Measurements from ENCODE around the gene PDE9A.

PDE9A gene

GRCh38 chr21:42616941-42617340, 36.5 kb upstream of the PDE9A start:
- POLR2A ChIA-PET (ENCODE audit: low non-redundant PET) = no interaction called here

DNA sequence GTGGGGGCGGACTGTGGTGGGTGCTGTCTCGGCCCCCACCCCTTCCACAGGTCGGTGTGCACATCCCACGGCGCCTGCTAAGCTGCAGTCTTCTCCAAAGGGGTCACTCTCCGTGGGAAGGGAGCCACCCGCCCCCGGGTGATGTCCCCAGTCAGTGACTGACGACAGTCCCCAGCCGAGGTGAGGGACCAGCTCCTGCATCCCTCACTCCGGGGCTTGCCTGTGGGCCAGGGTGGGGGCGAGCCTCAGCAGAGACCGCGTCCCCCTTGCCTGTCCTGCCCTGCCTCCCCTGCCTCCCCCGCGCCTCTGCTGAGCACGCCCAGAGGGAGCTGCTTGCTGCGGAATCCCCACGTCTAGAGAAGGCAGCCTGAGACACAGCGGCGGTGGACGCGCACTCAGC, 35.9 kb upstream of the PDE9A start:
- TF ChIP-seq, protein P1, sequence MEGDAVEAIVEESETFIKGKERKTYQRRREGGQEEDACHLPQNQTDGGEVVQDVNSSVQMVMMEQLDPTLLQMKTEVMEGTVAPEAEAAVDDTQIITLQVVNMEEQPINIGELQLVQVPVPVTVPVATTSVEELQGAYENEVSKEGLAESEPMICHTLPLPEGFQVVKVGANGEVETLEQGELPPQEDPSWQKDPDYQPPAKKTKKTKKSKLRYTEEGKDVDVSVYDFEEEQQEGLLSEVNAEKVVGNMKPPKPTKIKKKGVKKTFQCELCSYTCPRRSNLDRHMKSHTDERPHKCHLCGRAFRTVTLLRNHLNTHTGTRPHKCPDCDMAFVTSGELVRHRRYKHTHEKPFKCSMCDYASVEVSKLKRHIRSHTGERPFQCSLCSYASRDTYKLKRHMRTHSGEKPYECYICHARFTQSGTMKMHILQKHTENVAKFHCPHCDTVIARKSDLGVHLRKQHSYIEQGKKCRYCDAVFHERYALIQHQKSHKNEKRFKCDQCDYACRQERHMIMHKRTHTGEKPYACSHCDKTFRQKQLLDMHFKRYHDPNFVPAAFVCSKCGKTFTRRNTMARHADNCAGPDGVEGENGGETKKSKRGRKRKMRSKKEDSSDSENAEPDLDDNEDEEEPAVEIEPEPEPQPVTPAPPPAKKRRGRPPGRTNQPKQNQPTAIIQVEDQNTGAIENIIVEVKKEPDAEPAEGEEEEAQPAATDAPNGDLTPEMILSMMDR (conservative IDR thresholded peaks at IDR 0.05; ENCODE audit: low read depth) = no peak
- ChIA-PET CTCF (no interaction called here), POLR2A (ENCODE audit: low non-redundant PET) (no interaction called here)
- no peak overlapping the region for H3K27ac ChIP-seq
- DNase-seq (ENCODE audit: low spot score) = no peak

More at GRCh38 chr21:42616941-42617340, 36.5 kb upstream of the PDE9A start:
- CTCF ChIA-PET = no interaction called here
- TF ChIP-seq, protein P1 (conservative IDR thresholded peaks at IDR 0.05; ENCODE audit: low read depth) = no peak
- no peak overlapping the region for H3K27ac ChIP-seq
- DNase-seq (ENCODE audit: low spot score) = no peak

DNA sequence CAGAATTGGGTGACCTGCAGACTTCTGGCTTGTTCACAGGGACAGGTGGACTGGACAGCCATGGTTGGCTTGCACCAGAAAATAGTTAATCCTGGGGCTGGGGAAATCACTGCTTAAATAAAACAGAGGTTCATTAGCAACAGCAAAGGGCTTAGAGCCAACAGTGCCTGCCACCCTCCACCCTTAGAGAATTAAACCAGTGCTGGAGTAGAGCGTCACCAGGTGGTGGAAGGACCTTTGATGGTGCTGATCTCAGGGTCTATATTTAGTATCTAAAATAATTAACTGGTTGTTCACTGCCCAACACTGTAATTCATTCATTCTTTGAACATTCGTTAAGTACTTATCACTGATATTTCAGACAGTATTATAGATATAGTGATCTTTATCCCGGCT, 34.7 kb upstream of the PDE9A start:
- no peak for DNase-seq (ENCODE audit: low spot score)
- no peak overlapping the region for H3K27ac ChIP-seq
- CTCF ChIA-PET = no interaction called here
- POLR2A ChIA-PET (ENCODE audit: low non-redundant PET) = no interaction called here
- TF ChIP-seq, protein P1 (conservative IDR thresholded peaks at IDR 0.05; ENCODE audit: low read depth) = no peak

DNA sequence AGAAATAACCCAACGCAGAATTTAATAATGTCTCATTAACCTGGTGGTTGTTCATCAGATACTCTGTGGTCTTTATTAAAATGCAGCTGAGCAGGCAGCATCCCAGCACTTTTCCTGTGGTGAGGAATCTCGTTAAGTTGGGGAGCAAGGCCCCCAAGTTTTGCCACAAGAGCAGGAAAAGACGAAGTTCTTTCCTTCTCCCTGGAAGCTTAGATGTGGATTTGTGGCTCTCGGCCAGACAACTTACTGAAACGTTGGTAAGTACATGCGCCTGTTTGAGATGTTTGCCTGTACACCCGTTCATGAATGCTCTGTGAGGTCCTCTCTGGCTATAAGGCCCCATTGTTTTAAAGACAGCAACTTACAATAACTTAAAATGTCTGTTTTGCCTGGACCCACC, 34.3 kb upstream of the PDE9A start:
- no peak overlapping the region for H3K27ac ChIP-seq
- DNase-seq (ENCODE audit: low spot score) = no peak
- ChIA-PET CTCF (no interaction called here), POLR2A (ENCODE audit: low non-redundant PET) (no interaction called here)
- TF ChIP-seq, protein P1 (conservative IDR thresholded peaks at IDR 0.05; ENCODE audit: low read depth) = no peak

GRCh38 chr21:42619841-42620240, 33.6 kb upstream of the PDE9A start:
- no peak overlapping the region for H3K27ac ChIP-seq
- no peak for DNase-seq (ENCODE audit: low spot score)
- ChIA-PET POLR2A (ENCODE audit: low non-redundant PET) (no interaction called here), CTCF (no interaction called here)
- TF ChIP-seq, protein P1 (conservative IDR thresholded peaks at IDR 0.05; ENCODE audit: low read depth) = no peak

DNA sequence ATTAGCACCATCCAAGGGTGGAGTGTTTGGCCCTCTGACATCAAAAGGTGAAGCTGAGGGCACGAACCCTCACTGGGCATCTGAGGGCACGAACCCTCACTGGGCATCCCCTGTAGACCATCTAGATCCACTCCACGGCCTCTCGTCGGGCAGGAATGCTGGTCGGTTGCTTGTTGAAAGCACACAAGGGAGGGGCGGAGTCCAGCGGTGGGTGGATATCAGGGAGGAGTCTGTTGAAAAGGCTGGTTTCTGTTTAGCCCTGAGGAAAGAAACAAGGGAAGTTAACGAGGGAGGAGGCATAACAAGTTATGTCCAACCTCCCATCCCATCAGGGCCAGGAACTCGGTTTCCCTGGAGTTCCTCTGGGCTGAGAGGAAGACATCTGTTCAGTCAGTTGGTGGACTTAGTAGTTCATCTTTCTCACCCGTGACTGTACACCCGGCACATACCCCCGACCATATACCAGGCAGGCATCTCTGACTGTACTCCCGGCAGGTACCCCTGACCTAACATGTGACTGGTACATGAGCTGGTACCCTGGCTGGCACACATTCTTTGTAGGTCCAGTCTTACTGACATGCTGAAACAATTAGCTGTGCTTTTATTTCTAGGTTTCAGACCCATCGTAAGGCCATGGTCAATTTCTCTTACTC, 32.1 kb upstream of the PDE9A start:
- TF ChIP-seq, protein P1 (conservative IDR thresholded peaks at IDR 0.05; ENCODE audit: low read depth) = no peak
- no peak for DNase-seq (ENCODE audit: low spot score)
- ChIA-PET POLR2A (ENCODE audit: low non-redundant PET) (no interaction called here), CTCF (no interaction called here)
- H3K27ac ChIP-seq = no peak overlapping the region

- no peak for DNase-seq (ENCODE audit: low spot score)
- TF ChIP-seq, protein P1 (conservative IDR thresholded peaks at IDR 0.05; ENCODE audit: low read depth) = no peak
- no peak overlapping the region for H3K27ac ChIP-seq
- ChIA-PET CTCF (no interaction called here), POLR2A (ENCODE audit: low non-redundant PET) (no interaction called here)
Measured at GRCh38 chr21:42621819-42622177, 31.6 kb upstream of the PDE9A start.
